Measurements from ENCODE around the gene ITPR2. TPM values are rescaled to one million over a fixed set of nuclear protein-coding genes. Genes with fewer than 3 reads are reported as not detected.

Gene ITPR2
- total RNA-seq, 1 experiment from 2014 or later = 26.0 TPM

- no peak for DNase-seq
- BruUV-seq (replicated peaks) = no TSS peak
- TF ChIP-seq CTCF (conservative IDR thresholded peaks at IDR 0.05) (no peak), EZH2 (IDR thresholded peaks at IDR 0.05; ENCODE audit: low read depth) (no peak)
These were observed 266.8 kb downstream of the ITPR2 start for GRCh38 chr12:26566186-26566585.

GRCh38 chr12:26564391-26564790 lies 268.6 kb downstream of the ITPR2 start:
- ChIA-PET POLR2A (ENCODE audit: unreplicated experiment) (interaction anchor here (0.8 kb wide), 1 partner anchor 11 kb away, joined by 3 read pairs; no protein-coding TSS in a partner anchor), CTCF (no interaction called here)
- Histone ChIP-seq H4K20me1 (ENCODE audit: insufficient read depth) (no peaks in the 10 kb centered on the region), H2AFZ (no peak overlapping the region), H3K4me2 (no peak overlapping the region), H3K27me3 (ENCODE audit: insufficient read depth, low read depth) (no peaks in the 10 kb centered on the region), H3K4me1 (replicated peaks; ENCODE audit: insufficient read depth) (no peaks in the 10 kb centered on the region), H3K9me3 (ENCODE audit: insufficient read depth, low read depth) (no peaks in the 10 kb centered on the region), H3K79me2 (ENCODE audit: low read depth) (no peaks in the 10 kb centered on the region), H3F3A (ENCODE audit: insufficient read depth, low read depth) (no peaks in the 10 kb centered on the region), H3K27ac (no peak overlapping the region), H3K9me2 (ENCODE audit: insufficient read depth) (peaks cover 9% of the 10 kb centered on the region; the same call in 1 of the 2 replicates), H3K36me3 (ENCODE audit: low read depth) (no peaks in the 10 kb centered on the region), H3K4me3 (no peak overlapping the region)
- no TSS peak for BruUV-seq (replicated peaks)
- no peak for DNase-seq
- no peak for TF ChIP-seq EZH2 (IDR thresholded peaks at IDR 0.05; ENCODE audit: low read depth)
- TF ChIP-seq CTCF (conservative IDR thresholded peaks at IDR 0.05) = no peak
- intact Hi-C loops (cut with micrococcal nuclease; ENCODE audit: unreplicated experiment) = no loop called here

More at GRCh38 chr12:26566186-26566585, 266.8 kb downstream of the ITPR2 start:
- no peaks in the 10 kb centered on the region for H3K9me3 ChIP-seq (ENCODE audit: insufficient read depth, low read depth)
- H4K20me1 ChIP-seq (ENCODE audit: insufficient read depth) = no peaks in the 10 kb centered on the region
- H3K27ac ChIP-seq = no peak overlapping the region
- POLR2A ChIA-PET (ENCODE audit: unreplicated experiment) = no interaction called here
- no peaks in the 10 kb centered on the region for H3F3A ChIP-seq (ENCODE audit: insufficient read depth, low read depth)
- H3K27me3 ChIP-seq (ENCODE audit: insufficient read depth, low read depth) = no peaks in the 10 kb centered on the region
- H3K4me3 ChIP-seq = no peak overlapping the region
- intact Hi-C loops (cut with micrococcal nuclease; ENCODE audit: unreplicated experiment) = no loop called here
- H3K36me3 ChIP-seq (ENCODE audit: low read depth) = no peaks in the 10 kb centered on the region
- H3K79me2 ChIP-seq (ENCODE audit: low read depth) = no peaks in the 10 kb centered on the region
- CTCF ChIA-PET = no interaction called here
- H3K4me2 ChIP-seq = no peak overlapping the region
- no peaks in the 10 kb centered on the region for H3K4me1 ChIP-seq (replicated peaks; ENCODE audit: insufficient read depth)
- H3K9me2 ChIP-seq (ENCODE audit: insufficient read depth) = 0 out of 2 replicates have a peak, but pooled peaks cover 9% of the 10 kb centered on the region
- H2AFZ ChIP-seq = no peak overlapping the region

DNA sequence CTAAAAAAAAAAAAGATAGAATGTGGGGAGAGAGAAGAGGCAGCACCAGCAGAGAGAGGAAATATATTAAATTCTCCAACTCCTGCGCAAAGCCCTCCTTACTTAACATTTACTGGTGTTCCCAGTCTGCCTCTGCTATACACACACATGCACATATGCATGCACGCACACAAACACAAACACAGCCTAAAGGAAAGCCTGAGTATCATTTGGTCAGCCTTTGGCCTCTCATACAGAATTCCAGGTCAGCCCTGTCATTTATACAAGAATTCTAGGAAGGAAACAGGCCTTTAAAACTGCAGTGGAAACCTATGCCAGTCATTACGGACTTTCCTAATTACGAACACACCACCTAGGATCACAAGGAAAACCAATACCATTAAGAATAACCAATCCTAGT lies 269.4 kb downstream of the ITPR2 start:
- BruUV-seq (replicated peaks) = no TSS peak
- Histone ChIP-seq H2AFZ (no peak overlapping the region), H3K4me1 (replicated peaks; ENCODE audit: insufficient read depth) (no peaks in the 10 kb centered on the region), H3K27me3 (ENCODE audit: insufficient read depth, low read depth) (no peaks in the 10 kb centered on the region), H3K9me3 (ENCODE audit: insufficient read depth, low read depth) (no peaks in the 10 kb centered on the region), H3K4me3 (no peak overlapping the region), H4K20me1 (ENCODE audit: insufficient read depth) (no peaks in the 10 kb centered on the region), H3K4me2 (no peak overlapping the region), H3K36me3 (ENCODE audit: low read depth) (no peaks in the 10 kb centered on the region), H3K9me2 (ENCODE audit: insufficient read depth) (peaks cover 9% of the 10 kb centered on the region; the same call in 1 of the 2 replicates), H3F3A (ENCODE audit: insufficient read depth, low read depth) (no peaks in the 10 kb centered on the region), H3K27ac (no peak overlapping the region), H3K79me2 (ENCODE audit: low read depth) (no peaks in the 10 kb centered on the region)
- ChIA-PET CTCF (no interaction called here), POLR2A (ENCODE audit: unreplicated experiment) (no interaction called here)
- intact Hi-C loops (cut with micrococcal nuclease; ENCODE audit: unreplicated experiment) = no loop called here
- no peak for DNase-seq
- TF ChIP-seq EZH2 (IDR thresholded peaks at IDR 0.05; ENCODE audit: low read depth) (no peak), CTCF (conservative IDR thresholded peaks at IDR 0.05) (no peak)

Measured in PC-9 (cell line).